GM23338 (cell line): ENCODE measurements around the gene C4orf54. TPM values are rescaled to one million over a fixed set of nuclear protein-coding genes. Genes with fewer than 3 reads are reported as not detected.

Source experiments
- ATAC-seq: fragments of 200-7000 bp; cut with Tn5 transposase; 3 replicates; pipeline ENCODE4 v1.9.1; 2020
- DNase-seq: peaks from one replicate; pipeline ENCODE4 v3.0.0-alpha.2; 2015; ENCODE audit warnings: low spot score
- H2AFZ ChIP-seq: fragments of 200-600 bp; sonication (generic); 2 replicates; pipeline ENCODE4 v1.8.0; 2016; ENCODE audit warnings: antibody characterized with exemption, mild to moderate bottlenecking, moderate library complexity
- H3F3A ChIP-seq: fragments of 200-600 bp; sonication (generic); replicated peaks from 2 replicates; pipeline ENCODE4 v1.8.0; 2017; ENCODE audit warnings: antibody characterized with exemption, mixed run types, low read depth
- H3K27ac ChIP-seq: fragments of 200-600 bp; sonication (generic); 2 replicates; pipeline ENCODE4 v1.6.1; 2016; ENCODE audit warnings: low read depth
- H3K27me3 ChIP-seq: fragments of 200-600 bp; sonication (generic); 2 replicates; pipeline ENCODE4 v1.8.0; 2016; ENCODE audit warnings: mild to moderate bottlenecking, mixed run types, moderate library complexity; ENCODE audit not compliant: insufficient read depth
- H3K36me3 ChIP-seq: fragments of 200-600 bp; sonication (generic); 2 replicates; pipeline ENCODE4 v1.8.0; 2016; ENCODE audit warnings: mild to moderate bottlenecking; ENCODE audit not compliant: insufficient read depth
- H3K4me1 ChIP-seq: fragments of 200-600 bp; sonication (generic); 2 replicates; pipeline ENCODE4 v1.8.0; 2016; ENCODE audit warnings: mild to moderate bottlenecking, moderate library complexity; ENCODE audit not compliant: insufficient read depth
- H3K4me2 ChIP-seq: fragments of 200-600 bp; sonication (generic); 2 replicates; pipeline ENCODE4 v1.7.1; 2017; ENCODE audit warnings: mixed run types
- H3K4me3 ChIP-seq: fragments of 200-600 bp; sonication (generic); 2 replicates; pipeline ENCODE4 v1.6.1; 2016; ENCODE audit warnings: mixed run types
- H3K79me2 ChIP-seq: fragments of 200-600 bp; sonication (generic); replicated peaks from 2 replicates; pipeline ENCODE4 v1.8.0; 2017; ENCODE audit warnings: mild to moderate bottlenecking; ENCODE audit not compliant: insufficient read depth
- H3K9me2 ChIP-seq: fragments of 200-600 bp; sonication (generic); 2 replicates; pipeline ENCODE4 v1.8.0; 2017; ENCODE audit not compliant: insufficient read depth
- H4K20me1 ChIP-seq: fragments of 200-600 bp; sonication (generic); replicated peaks from 2 replicates; pipeline ENCODE4 v1.8.0; 2017; ENCODE audit warnings: mild to moderate bottlenecking; ENCODE audit not compliant: insufficient read depth
- H3K27ac Mint-ChIP-seq: 2 replicates; pipeline ENCODE4 v1.8.0; 2020; ENCODE audit warnings: inconsistent platforms, mild to moderate bottlenecking, moderate library complexity, mixed read lengths
- H3K27me3 Mint-ChIP-seq: 3 replicates; pipeline ENCODE4 v1.8.0; 2022; ENCODE audit warnings: low read depth, mild to moderate bottlenecking, moderate library complexity, mixed read lengths, inconsistent platforms; ENCODE audit not compliant: insufficient read depth, poor library complexity
- H3K36me3 Mint-ChIP-seq: 3 replicates; pipeline ENCODE4 v1.8.0; 2021; ENCODE audit warnings: low read depth, mild to moderate bottlenecking, inconsistent platforms, moderate library complexity, mixed read lengths
- H3K4me1 Mint-ChIP-seq: 3 replicates; pipeline ENCODE4 v1.8.0; 2020; ENCODE audit warnings: mild to moderate bottlenecking, inconsistent platforms, mixed read lengths
- H3K4me3 Mint-ChIP-seq: 3 replicates; pipeline ENCODE4 v1.8.0; 2021; ENCODE audit warnings: moderate library complexity, mild to moderate bottlenecking, inconsistent platforms, mixed read lengths
- H3K9me3 Mint-ChIP-seq: 3 replicates; pipeline ENCODE4 v1.8.0; 2020; ENCODE audit warnings: moderate library complexity, mild to moderate bottlenecking, inconsistent platforms, mixed read lengths
- CREB1 ChIP-seq: fragments of 250-450 bp; sonication (Bioruptor Pico); IDR thresholded peaks from 2 replicates; pipeline ENCODE4 v1.5.0; 2020; ENCODE audit warnings: low read depth, mild to moderate bottlenecking, moderate library complexity
- ETS1 ChIP-seq: IDR thresholded peaks from 2 replicates; pipeline ENCODE4 v1.6.1; 2016; ENCODE audit warnings: antibody characterized with exemption
- EZH2 ChIP-seq: fragments of 200-600 bp; sonication (generic); IDR thresholded peaks from one replicate; pipeline ENCODE4 v1.8.0; 2017; ENCODE audit warnings: antibody characterized with exemption, mild to moderate bottlenecking, low read depth; ENCODE audit not compliant: unreplicated experiment
- EZH2phosphoT487 ChIP-seq: fragments of 200-600 bp; sonication (generic); IDR thresholded peaks from one replicate; pipeline ENCODE4 v1.8.1; 2018; ENCODE audit warnings: antibody characterized with exemption; ENCODE audit not compliant: unreplicated experiment
- POLR2AphosphoS5 ChIP-seq: IDR thresholded peaks from 2 replicates; pipeline ENCODE4 v1.6.1; 2016; ENCODE audit warnings: antibody characterized with exemption, low read depth
- REST ChIP-seq: IDR thresholded peaks from one replicate; pipeline ENCODE4 v1.6.1; 2018; ENCODE audit warnings: antibody characterized with exemption; ENCODE audit not compliant: unreplicated experiment
- STAT1 ChIP-seq: IDR thresholded peaks from one replicate; pipeline ENCODE4 v1.6.1; 2016; ENCODE audit warnings: antibody characterized with exemption; ENCODE audit not compliant: unreplicated experiment
- ZNF114 ChIP-seq: fragments of 250-450 bp; sonication (Bioruptor Pico); IDR thresholded peaks from 2 replicates; pipeline ENCODE4 v1.5.0; 2020; ENCODE audit warnings: mild to moderate bottlenecking, moderate library complexity
- ZNF331 ChIP-seq: fragments of 250-450 bp; sonication (Bioruptor Pico); IDR thresholded peaks from 2 replicates; pipeline ENCODE4 v1.5.0; 2020; ENCODE audit warnings: low read depth, mild to moderate bottlenecking, moderate library complexity
- ZNF462 ChIP-seq: fragments of 250-450 bp; sonication (Bioruptor Pico); IDR thresholded peaks from 2 replicates; pipeline ENCODE4 v1.5.0; 2020; ENCODE audit warnings: mild to moderate bottlenecking, moderate library complexity
- polyA plus RNA-seq: library from polyadenylated mRNA; unstranded; fragments of >200 nt; fragmentation: Nextera tagmentation; extraction: Ambion mirVana; gene quantifications from 2 replicates; pipeline ENCODE4 v1.2.1, GENCODE V29; 2016
- total RNA-seq: library from RNA; depleted of rRNA; stranded (reverse); fragments of >200 nt; shearing (Covaris generic); gene quantifications from 2 replicates; pipeline ENCODE4 v1.2.3, GENCODE V29; 2014

C4orf54 gene
- total and polyA plus RNA-seq, 2 experiments from 2014 or later: 0.03 TPM; not detected in 1

- no peak for TF ChIP-seq ZNF462 (CRISPR knock-in tag)
- TF ChIP-seq EZH2: no peak
- no peak for TF ChIP-seq ZNF331 (CRISPR knock-in tag)
- TF ChIP-seq STAT1: no peak
- no peak for TF ChIP-seq ZNF114 (CRISPR knock-in tag)
Measured at GRCh38 chr4:99679976-99680375, 22.3 kb upstream of the C4orf54 start (continued).

- peaks cover 5% of the 10 kb centered on the region; the same call in 2 of the 3 replicates for H3K4me1 Mint-ChIP-seq
- TF ChIP-seq ETS1 (no peak), ZNF114 (CRISPR knock-in tag) (no peak), POLR2AphosphoS5 (no peak), EZH2 (no peak), CREB1 (CRISPR knock-in tag) (no peak), EZH2phosphoT487 (no peak), REST (no peak)
Measured at GRCh38 chr4:99679204-99679603, 21.6 kb upstream of the C4orf54 start.

More at GRCh38 chr4:99679204-99679603, 21.6 kb upstream of the C4orf54 start:
- peak overlapping the region; percentile 68; the same call in 1 of the 2 replicates for H3K27ac Mint-ChIP-seq
- no peak overlapping the region for H3K4me3 ChIP-seq
- no peaks in the 10 kb centered on the region for H3K27me3 ChIP-seq
- H3K79me2 ChIP-seq: no peaks in the 10 kb centered on the region
- H3K27ac ChIP-seq: no peak overlapping the region
- H3K27me3 Mint-ChIP-seq: no peaks in the 10 kb centered on the region
- DNase-seq (peak; percentile 15), ATAC-seq (peak; percentile 48)
- H3K4me1 ChIP-seq: peaks cover 7% of the 10 kb centered on the region; the same call in 1 of the 2 replicates
- H3K36me3 ChIP-seq: no peaks in the 10 kb centered on the region
- peak overlapping the region; percentile 52; the same call in 1 of the 2 replicates for H2AFZ ChIP-seq
- H3K4me3 Mint-ChIP-seq: no peak overlapping the region
- no peak overlapping the region for H3K4me2 ChIP-seq
- no peaks in the 10 kb centered on the region for H3K36me3 Mint-ChIP-seq
- H4K20me1 ChIP-seq: no peaks in the 10 kb centered on the region
- H3K9me3 Mint-ChIP-seq: peaks cover 3% of the 10 kb centered on the region; the same call in 2 of the 3 replicates
- no peaks in the 10 kb centered on the region for H3F3A ChIP-seq
- H3K9me2 ChIP-seq: 0 out of 2 replicates have a peak, but pooled peaks cover 4% of the 10 kb centered on the region
